ENCODE measurements around the gene ATP2A3.

DNA sequence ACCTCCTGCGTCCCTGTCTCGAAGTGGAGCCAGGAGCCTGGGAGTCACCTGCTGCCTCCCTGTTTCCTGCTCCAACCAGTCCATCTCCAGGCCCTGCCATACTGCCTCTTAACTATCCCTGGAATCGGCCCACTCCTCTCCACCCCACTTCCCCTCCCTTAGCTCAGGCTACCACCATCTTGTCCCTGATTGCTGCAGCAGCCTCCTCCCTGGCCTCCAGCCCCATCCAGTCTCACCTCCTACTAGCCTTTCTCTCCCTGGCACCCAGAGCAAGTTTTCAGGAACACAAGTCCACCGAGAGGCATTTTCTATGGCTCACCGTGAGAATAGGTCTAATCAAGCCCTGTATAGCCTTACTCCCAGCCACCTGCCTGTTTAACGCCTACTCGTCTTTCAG, 70.5 kb downstream of the ATP2A3 start:
- TF ChIP-seq, protein P1, sequence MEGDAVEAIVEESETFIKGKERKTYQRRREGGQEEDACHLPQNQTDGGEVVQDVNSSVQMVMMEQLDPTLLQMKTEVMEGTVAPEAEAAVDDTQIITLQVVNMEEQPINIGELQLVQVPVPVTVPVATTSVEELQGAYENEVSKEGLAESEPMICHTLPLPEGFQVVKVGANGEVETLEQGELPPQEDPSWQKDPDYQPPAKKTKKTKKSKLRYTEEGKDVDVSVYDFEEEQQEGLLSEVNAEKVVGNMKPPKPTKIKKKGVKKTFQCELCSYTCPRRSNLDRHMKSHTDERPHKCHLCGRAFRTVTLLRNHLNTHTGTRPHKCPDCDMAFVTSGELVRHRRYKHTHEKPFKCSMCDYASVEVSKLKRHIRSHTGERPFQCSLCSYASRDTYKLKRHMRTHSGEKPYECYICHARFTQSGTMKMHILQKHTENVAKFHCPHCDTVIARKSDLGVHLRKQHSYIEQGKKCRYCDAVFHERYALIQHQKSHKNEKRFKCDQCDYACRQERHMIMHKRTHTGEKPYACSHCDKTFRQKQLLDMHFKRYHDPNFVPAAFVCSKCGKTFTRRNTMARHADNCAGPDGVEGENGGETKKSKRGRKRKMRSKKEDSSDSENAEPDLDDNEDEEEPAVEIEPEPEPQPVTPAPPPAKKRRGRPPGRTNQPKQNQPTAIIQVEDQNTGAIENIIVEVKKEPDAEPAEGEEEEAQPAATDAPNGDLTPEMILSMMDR (IDR thresholded peaks at IDR 0.05; ENCODE audit: extremely low read depth in 1 of 2, insufficient read depth in 1 of 2, low read depth in 1 of 2, low read length in 2 of 2): no peak
- TF ChIP-seq POLR2A (IDR thresholded peaks at IDR 0.05; ENCODE audit: low read depth, low read length) (no peak), FOS (IDR thresholded peaks at IDR 0.05; ENCODE audit: borderline replicate concordance, insufficient read depth, low read length) (no peak), POLR2AphosphoS5 (IDR thresholded peaks at IDR 0.05; ENCODE audit: insufficient read depth, low read depth, low read length) (no peak)
- TF ChIP-seq, protein P2, sequence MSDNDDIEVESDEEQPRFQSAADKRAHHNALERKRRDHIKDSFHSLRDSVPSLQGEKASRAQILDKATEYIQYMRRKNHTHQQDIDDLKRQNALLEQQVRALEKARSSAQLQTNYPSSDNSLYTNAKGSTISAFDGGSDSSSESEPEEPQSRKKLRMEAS (IDR thresholded peaks at IDR 0.05; ENCODE audit: insufficient read depth, insufficient read length): no peak
